Left forelimb (tissue), 1 donor: Measurements from ENCODE around the gene TSC1.
"Not testable (repeated sequence)": the region's sequence is repeated elsewhere in the genome, so short reads cannot be mapped to it uniquely, and the experiment has no call there.

Source experiments
- DNase-seq: peaks from one replicate; pipeline ENCODE4 v3.0.0-alpha.2; 2018; ENCODE audit warnings: low spot score

Gene TSC1

GRCh38 chr9:132976571-132976970 lies 32.2 kb upstream of the TSC1 start:
- no peak for DNase-seq

GRCh38 chr9:132975961-132976360 lies 31.5 kb upstream of the TSC1 start:
- DNase-seq: no peak

GRCh38 chr9:132973713-132974112 lies 29.3 kb upstream of the TSC1 start:
- no peak for DNase-seq

- DNase-seq: no peak
These were observed 28.8 kb upstream of the TSC1 start for GRCh38 chr9:132973166-132973565.

- no peak for DNase-seq
These were observed 26.1 kb upstream of the TSC1 start for GRCh38 chr9:132970324-132971062.

- no peak for DNase-seq
These were observed 25.4 kb upstream of the TSC1 start for GRCh38 chr9:132969783-132970182.

GRCh38 chr9:132967908-132968307 lies 23.5 kb upstream of the TSC1 start:
- not testable (repeated sequence) for DNase-seq

- DNase-seq: no peak
These were observed 21.1 kb upstream of the TSC1 start for GRCh38 chr9:132965478-132965877.

GRCh38 chr9:132961002-132961401 lies 16.6 kb upstream of the TSC1 start:
- DNase-seq: no peak

- DNase-seq: no peak
These were observed 13.4 kb upstream of the TSC1 start for GRCh38 chr9:132957805-132958204.

GRCh38 chr9:132955768-132956167 lies 11.4 kb upstream of the TSC1 start:
- no peak for DNase-seq

GRCh38 chr9:132955123-132955522 lies 10.7 kb upstream of the TSC1 start:
- no peak for DNase-seq

GRCh38 chr9:132949709-132950108 lies 5.3 kb upstream of the TSC1 start:
- no peak for DNase-seq

- no peak for DNase-seq
These were observed 4.2 kb upstream of the TSC1 start for GRCh38 chr9:132948482-132949050.

- no peak for DNase-seq
These were observed 3.3 kb upstream of the TSC1 start for GRCh38 chr9:132947756-132948155.

GRCh38 chr9:132946631-132947295 lies 2.3 kb upstream of the TSC1 start:
- DNase-seq: no peak

- no peak for DNase-seq
These were observed 1.8 kb upstream of the TSC1 start for GRCh38 chr9:132946211-132946610.

- no peak for DNase-seq
These were observed 1.0 kb upstream of the TSC1 start for GRCh38 chr9:132945186-132946130.

- no peak for DNase-seq
These were observed 644 bp downstream of the TSC1 start for GRCh38 chr9:132943651-132944293.

GRCh38 chr9:132942541-132943182 lies 1.8 kb downstream of the TSC1 start:
- DNase-seq: no peak

- DNase-seq: no peak
These were observed 5.2 kb downstream of the TSC1 start for GRCh38 chr9:132939169-132939568.
